Activated T-helper 1 cell treated with anti-CD3 and anti-CD28 coated beads, Interleukin-12 subunit alpha, Interleukin-12 subunit beta, Interleukin-2, Interleukin-4 antibody, amounts not matched to agents 30 ng/mL and 10 ng/mL and 1 ng/mL, durations not matched to agents 14 hours and 24 hours and 36 hours (primary cell): ENCODE data around the gene OR5AN1. TPM values are rescaled to one million over a fixed set of nuclear protein-coding genes. Genes with fewer than 3 reads are reported as not detected.
"Not testable (repeated sequence)": the region's sequence is repeated elsewhere in the genome, so short reads cannot be mapped to it uniquely, and the experiment has no call there.

Source experiments
- DNase-seq: peaks from one replicate; pipeline ENCODE4 v3.0.0; 2021; ENCODE audit warnings: low spot score
- H3K27ac Mint-ChIP-seq: one replicate; pipeline ENCODE4 v1.8.0; 2021; ENCODE audit warnings: mild to moderate bottlenecking, mixed read lengths
- H3K27me3 Mint-ChIP-seq: one replicate; pipeline ENCODE4 v1.8.0; 2022; ENCODE audit warnings: mild to moderate bottlenecking, moderate library complexity, mixed read lengths; ENCODE audit not compliant: insufficient read depth
- H3K36me3 Mint-ChIP-seq: one replicate; pipeline ENCODE4 v1.8.0; 2021; ENCODE audit warnings: low read depth, mixed read lengths
- H3K4me1 Mint-ChIP-seq: one replicate; pipeline ENCODE4 v1.8.0; 2021; ENCODE audit warnings: low read depth, mixed read lengths
- H3K4me3 Mint-ChIP-seq: one replicate; pipeline ENCODE4 v1.8.0; 2021; ENCODE audit warnings: mild to moderate bottlenecking, moderate library complexity, mixed read lengths
- H3K9me3 Mint-ChIP-seq: one replicate; pipeline ENCODE4 v1.8.0; 2021; ENCODE audit warnings: mixed read lengths
- intact Hi-C: fragments of 100-400 bp; cut with micrococcal nuclease; formaldehyde crosslinking; loops from one replicate; pipeline ENCODE4 v1.15.1; 2024
- total RNA-seq: library from RNA; stranded (reverse); gene quantifications from 2 replicates; pipeline ENCODE4 v1.2.3, GENCODE V29; 2022

Gene OR5AN1, protein sequence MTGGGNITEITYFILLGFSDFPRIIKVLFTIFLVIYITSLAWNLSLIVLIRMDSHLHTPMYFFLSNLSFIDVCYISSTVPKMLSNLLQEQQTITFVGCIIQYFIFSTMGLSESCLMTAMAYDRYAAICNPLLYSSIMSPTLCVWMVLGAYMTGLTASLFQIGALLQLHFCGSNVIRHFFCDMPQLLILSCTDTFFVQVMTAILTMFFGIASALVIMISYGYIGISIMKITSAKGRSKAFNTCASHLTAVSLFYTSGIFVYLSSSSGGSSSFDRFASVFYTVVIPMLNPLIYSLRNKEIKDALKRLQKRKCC
- not detected in 2 replicates for total RNA-seq

DNA sequence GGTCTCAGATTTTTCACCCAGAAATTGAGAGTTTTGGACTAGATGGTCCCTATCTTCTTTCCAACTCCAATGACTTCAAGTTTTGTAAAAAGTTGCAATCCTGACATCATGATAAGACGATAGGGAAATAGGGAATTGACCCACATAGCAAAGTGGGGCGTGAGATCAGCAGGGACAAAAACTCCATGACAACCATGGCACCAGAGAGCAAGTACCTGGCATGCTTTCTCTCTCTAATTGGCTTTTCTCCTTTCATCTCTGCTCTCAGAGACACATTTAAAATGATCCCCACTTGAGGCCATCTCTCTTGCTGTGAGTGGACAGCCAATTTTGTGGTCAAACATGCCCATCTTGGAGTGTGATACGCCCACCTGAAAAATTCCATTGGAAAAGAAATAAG lies at the start of gene OR5AN1:
TSS of gene OR5AN1 (plus strand) at position 301 of the 400 bp plus-strand sequence. CDS start 5,564 bp downstream, outside the sequence.
- no peaks in the 10 kb centered on the region for H3K36me3 Mint-ChIP-seq
- no peak within 1 kb of the TSS for H3K4me3 Mint-ChIP-seq
- DNase-seq, result no peak
- intact Hi-C loops, result no loop called here
- no peaks in the 10 kb centered on the region for H3K27me3 Mint-ChIP-seq
- no peak within 1 kb of the TSS for H3K27ac Mint-ChIP-seq
- H3K4me1 Mint-ChIP-seq, result no peaks in the 10 kb centered on the region
- H3K9me3 Mint-ChIP-seq, result no peaks in the 10 kb centered on the region

GRCh38 chr11:59335001-59335400 lies 23.7 kb upstream of the OR5AN1 start:
- Mint-ChIP-seq H3K27ac (no peak overlapping the region), H3K4me3 (no peak overlapping the region), H3K36me3 (no peaks in the 10 kb centered on the region), H3K27me3 (peaks cover 2% of the 10 kb centered on the region), H3K9me3 (no peaks in the 10 kb centered on the region), H3K4me1 (no peaks in the 10 kb centered on the region)
- DNase-seq, result no peak
- intact Hi-C loops, result no loop called here

GRCh38 chr11:59336176-59336575 lies 22.5 kb upstream of the OR5AN1 start:
- Mint-ChIP-seq H3K27ac (no peak overlapping the region), H3K4me3 (no peak overlapping the region), H3K27me3 (peaks cover 2% of the 10 kb centered on the region), H3K9me3 (no peaks in the 10 kb centered on the region), H3K4me1 (no peaks in the 10 kb centered on the region), H3K36me3 (no peaks in the 10 kb centered on the region)
- intact Hi-C loops, result no loop called here
- no peak for DNase-seq

GRCh38 chr11:59336931-59337330 lies 21.8 kb upstream of the OR5AN1 start:
- Mint-ChIP-seq H3K4me1 (no peaks in the 10 kb centered on the region), H3K9me3 (no peaks in the 10 kb centered on the region), H3K36me3 (no peaks in the 10 kb centered on the region)

DNA sequence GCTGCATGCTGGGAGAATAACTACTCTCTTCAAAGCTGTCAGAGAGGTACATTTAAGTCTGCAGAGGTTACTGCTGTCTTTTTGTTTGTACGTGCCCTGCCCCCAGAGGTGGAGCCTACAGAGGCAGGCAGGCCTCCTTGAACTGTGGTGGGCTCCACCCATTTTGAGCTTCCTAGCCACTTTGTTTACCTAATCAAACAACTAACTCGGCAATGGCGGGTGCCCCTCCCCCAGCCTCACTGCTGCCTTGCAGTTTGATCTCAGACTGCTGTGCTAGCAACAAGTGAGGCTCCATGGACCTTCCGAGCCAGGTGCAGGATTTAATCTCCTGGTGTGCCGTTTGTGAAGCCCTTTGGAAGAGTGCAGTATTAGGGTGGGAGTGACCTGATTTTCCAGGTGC lies 9.0 kb upstream of the OR5AN1 start:
- H3K4me1 Mint-ChIP-seq, H3K27ac Mint-ChIP-seq, H3K36me3 Mint-ChIP-seq, intact Hi-C loops, DNase-seq, H3K27me3 Mint-ChIP-seq, H3K9me3 Mint-ChIP-seq, H3K4me3 Mint-ChIP-seq: not testable (repeated sequence)

More at GRCh38 chr11:59336931-59337330, 21.8 kb upstream of the OR5AN1 start:
- peaks cover 2% of the 10 kb centered on the region for H3K27me3 Mint-ChIP-seq
- H3K27ac Mint-ChIP-seq, result no peak overlapping the region
- no peak for DNase-seq
- intact Hi-C loops, result no loop called here
- no peak overlapping the region for H3K4me3 Mint-ChIP-seq

DNA sequence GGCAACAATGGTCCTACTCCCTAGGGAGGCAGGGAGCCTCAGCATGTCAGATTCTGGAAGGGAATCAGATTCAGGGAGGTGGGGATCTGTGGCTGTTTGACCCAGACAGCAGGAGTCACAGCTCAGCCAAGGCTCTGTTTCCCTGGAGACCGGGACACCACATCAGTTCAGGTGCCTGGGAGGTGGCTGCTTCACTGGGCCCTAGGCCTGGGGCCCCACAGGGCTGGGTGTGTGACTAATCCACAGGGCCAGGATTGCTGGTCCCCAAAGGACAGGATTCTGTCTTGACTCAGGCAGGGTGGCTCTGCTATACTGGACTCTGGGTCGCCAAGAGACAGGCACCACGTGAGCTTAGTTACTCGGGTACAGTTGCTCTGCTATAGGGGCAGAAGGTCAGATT lies 3.5 kb upstream of the OR5AN1 start:
- H3K27me3 Mint-ChIP-seq, result no peaks in the 10 kb centered on the region
- no peaks in the 10 kb centered on the region for H3K4me1 Mint-ChIP-seq
- DNase-seq, result no peak
- no peak overlapping the region for H3K27ac Mint-ChIP-seq
- no peaks in the 10 kb centered on the region for H3K9me3 Mint-ChIP-seq
- no peak overlapping the region for H3K4me3 Mint-ChIP-seq
- intact Hi-C loops, result no loop called here
- no peaks in the 10 kb centered on the region for H3K36me3 Mint-ChIP-seq

- Mint-ChIP-seq H3K36me3 (no peaks in the 10 kb centered on the region), H3K4me3 (no peak overlapping the region), H3K4me1 (no peaks in the 10 kb centered on the region), H3K27ac (no peak overlapping the region), H3K27me3 (no peaks in the 10 kb centered on the region), H3K9me3 (no peaks in the 10 kb centered on the region)
- no peak for DNase-seq
- intact Hi-C loops, result no loop called here
Measured at GRCh38 chr11:59356561-59356960, 2.1 kb upstream of the OR5AN1 start.

- Mint-ChIP-seq H3K4me3 (no peak overlapping the region), H3K27ac (no peak overlapping the region), H3K27me3 (no peaks in the 10 kb centered on the region), H3K36me3 (no peaks in the 10 kb centered on the region), H3K4me1 (no peaks in the 10 kb centered on the region), H3K9me3 (no peaks in the 10 kb centered on the region)
- DNase-seq, result no peak
- intact Hi-C loops, result no loop called here
Measured at GRCh38 chr11:59358020-59358419, 675 bp upstream of the OR5AN1 start.

DNA sequence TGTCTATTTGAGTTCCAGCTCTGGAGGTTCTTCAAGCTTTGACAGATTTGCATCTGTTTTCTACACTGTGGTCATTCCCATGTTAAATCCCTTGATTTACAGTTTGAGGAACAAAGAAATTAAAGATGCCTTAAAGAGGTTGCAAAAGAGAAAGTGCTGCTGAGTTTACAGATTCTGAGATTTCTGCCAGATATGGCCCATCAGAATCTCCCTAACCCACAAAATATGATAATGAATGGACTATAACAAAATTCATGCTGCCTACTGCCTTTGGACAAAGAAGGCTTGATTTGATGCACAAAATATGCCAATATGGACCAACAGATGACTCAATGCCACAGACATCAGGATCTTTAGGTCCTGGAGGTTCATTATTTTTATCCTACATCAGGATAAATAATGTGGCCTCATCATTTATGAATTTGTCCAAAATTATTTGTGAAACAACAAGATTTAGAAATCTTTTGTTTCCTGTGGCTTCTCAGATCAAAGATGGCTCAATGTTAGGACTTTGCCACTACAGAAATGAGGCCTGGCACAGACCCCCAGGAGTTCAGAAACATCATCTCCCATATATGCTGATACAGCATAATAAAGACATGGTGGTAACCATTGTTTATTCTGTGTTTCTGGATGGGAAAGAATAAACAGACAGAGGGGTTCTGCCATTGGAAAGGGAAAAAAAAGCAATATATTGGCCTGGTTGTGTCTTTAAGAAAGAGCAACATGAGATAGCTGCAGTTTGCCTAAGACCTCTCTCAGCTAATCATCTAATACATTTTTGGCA lies 6.7 kb downstream of the OR5AN1 start:
- intact Hi-C loops, result no loop called here
- no peak overlapping the region for H3K4me3 Mint-ChIP-seq
- no peaks in the 10 kb centered on the region for H3K4me1 Mint-ChIP-seq
- H3K9me3 Mint-ChIP-seq, result no peaks in the 10 kb centered on the region
- no peaks in the 10 kb centered on the region for H3K36me3 Mint-ChIP-seq
- H3K27ac Mint-ChIP-seq, result no peak overlapping the region
- H3K27me3 Mint-ChIP-seq, result no peaks in the 10 kb centered on the region
- no peak for DNase-seq

GRCh38 chr11:59368238-59369022 lies 9.7 kb downstream of the OR5AN1 start:
- H3K4me1 Mint-ChIP-seq, result no peaks in the 10 kb centered on the region
- H3K27ac Mint-ChIP-seq, result no peak overlapping the region
- intact Hi-C loops, result no loop called here
- H3K4me3 Mint-ChIP-seq, result no peak overlapping the region
- H3K27me3 Mint-ChIP-seq, result peaks cover 2% of the 10 kb centered on the region
- no peaks in the 10 kb centered on the region for H3K9me3 Mint-ChIP-seq
- no peaks in the 10 kb centered on the region for H3K36me3 Mint-ChIP-seq
- no peak for DNase-seq

DNA sequence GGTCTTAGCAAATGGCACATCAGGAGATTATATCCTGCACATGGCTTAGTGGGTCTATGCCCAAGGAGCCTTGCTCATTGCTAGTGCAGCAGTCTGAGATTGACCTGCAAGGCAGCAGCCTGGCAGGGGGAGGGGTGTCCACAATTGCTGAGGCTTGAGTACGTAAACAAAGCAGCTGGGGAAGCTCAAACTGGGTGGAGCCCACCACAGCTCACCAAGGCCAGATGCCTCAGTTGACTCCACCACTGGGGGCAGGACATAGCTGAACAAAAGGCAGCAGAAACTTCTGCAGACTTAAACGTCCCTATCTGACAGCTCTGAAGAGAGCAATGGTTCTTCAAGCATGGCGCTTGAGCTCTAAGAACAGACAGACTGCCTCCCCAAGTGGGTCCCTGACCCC lies 13.6 kb downstream of the OR5AN1 start:
- H3K27ac Mint-ChIP-seq, DNase-seq, H3K4me3 Mint-ChIP-seq, H3K9me3 Mint-ChIP-seq, intact Hi-C loops, H3K27me3 Mint-ChIP-seq, H3K36me3 Mint-ChIP-seq, H3K4me1 Mint-ChIP-seq: not testable (repeated sequence)

GRCh38 chr11:59380263-59381059 lies 21.8 kb downstream of the OR5AN1 start:
- H3K4me1 Mint-ChIP-seq, result no peaks in the 10 kb centered on the region
- intact Hi-C loops, result no loop called here
- DNase-seq, result no peak
- no peaks in the 10 kb centered on the region for H3K27me3 Mint-ChIP-seq
- H3K27ac Mint-ChIP-seq, result no peak overlapping the region
- H3K36me3 Mint-ChIP-seq, result no peaks in the 10 kb centered on the region
- H3K4me3 Mint-ChIP-seq, result no peak overlapping the region
- peaks cover 12% of the 10 kb centered on the region for H3K9me3 Mint-ChIP-seq
